ENCODE results near the gene IGSF11. TPM values are rescaled to one million over a fixed set of nuclear protein-coding genes. Genes with fewer than 3 reads are reported as not detected.
"Not testable (repeated sequence)": the region's sequence is repeated elsewhere in the genome, so short reads cannot be mapped to it uniquely, and the experiment has no call there.

IGSF11 gene
- total and polyA plus RNA-seq, 9 donors, result 0.82 to 3.8 (median 1.9) TPM

- Histone ChIP-seq H3K9me3 (replicated peaks; ENCODE audit: control insufficient read depth, low read depth, low read length) (no peaks in the 10 kb centered on the region), H3K27ac (ENCODE audit: low read length) (no peak overlapping the region), H3K36me3 (ENCODE audit: control insufficient read depth, insufficient read depth, low read length) (no peaks in the 10 kb centered on the region), H3K4me3 (ENCODE audit: low read length) (no peak overlapping the region), H3K4me1 (ENCODE audit: control insufficient read depth, insufficient read depth, low read length) (no peaks in the 10 kb centered on the region), H3K27me3 (ENCODE audit: control insufficient read depth, insufficient read depth, low read length) (no peaks in the 10 kb centered on the region)
- no peak for DNase-seq
- 82% methylated on average over 8 of the region's 8 CpGs for WGBS (ENCODE audit: insufficient coverage)
Measured at GRCh38 chr3:118977671-118978392, 56.8 kb downstream of the IGSF11 start.

- H3K27me3 ChIP-seq (ENCODE audit: control insufficient read depth, insufficient read depth, low read length), result no peaks in the 10 kb centered on the region
- H3K27ac ChIP-seq (ENCODE audit: low read length), result no peak overlapping the region
- H3K4me1 ChIP-seq (ENCODE audit: control insufficient read depth, insufficient read depth, low read length), result no peaks in the 10 kb centered on the region
- no peaks in the 10 kb centered on the region for H3K9me3 ChIP-seq (replicated peaks; ENCODE audit: control insufficient read depth, low read depth, low read length)
- no peak overlapping the region for H3K4me3 ChIP-seq (ENCODE audit: low read length)
- DNase-seq, result peak; percentile 7
- H3K36me3 ChIP-seq (ENCODE audit: control insufficient read depth, insufficient read depth, low read length), result no peaks in the 10 kb centered on the region
Measured at GRCh38 chr3:118977118-118977517, 57.5 kb downstream of the IGSF11 start.

GRCh38 chr3:118975476-118975875 lies 59.2 kb downstream of the IGSF11 start:
- H3K27ac ChIP-seq (ENCODE audit: low read length); DNase-seq; H3K9me3 ChIP-seq (replicated peaks; ENCODE audit: control insufficient read depth, low read depth, low read length); H3K27me3 ChIP-seq (ENCODE audit: control insufficient read depth, insufficient read depth, low read length); H3K36me3 ChIP-seq (ENCODE audit: control insufficient read depth, insufficient read depth, low read length); H3K4me3 ChIP-seq (ENCODE audit: low read length); H3K4me1 ChIP-seq (ENCODE audit: control insufficient read depth, insufficient read depth, low read length): not testable (repeated sequence)
- WGBS (ENCODE audit: insufficient coverage), result no CpG with 5 or more reads among the region's 1 CpG

- Histone ChIP-seq H3K36me3 (ENCODE audit: control insufficient read depth, insufficient read depth, low read length) (no peaks in the 10 kb centered on the region), H3K27ac (ENCODE audit: low read length) (no peak overlapping the region), H3K4me1 (ENCODE audit: control insufficient read depth, insufficient read depth, low read length) (no peaks in the 10 kb centered on the region), H3K27me3 (ENCODE audit: control insufficient read depth, insufficient read depth, low read length) (no peaks in the 10 kb centered on the region), H3K4me3 (ENCODE audit: low read length) (no peak overlapping the region), H3K9me3 (replicated peaks; ENCODE audit: control insufficient read depth, low read depth, low read length) (no peaks in the 10 kb centered on the region)
- no peak for DNase-seq
- WGBS (ENCODE audit: insufficient coverage), result 91% methylated on average over 6 of the region's 6 CpGs
Measured at GRCh38 chr3:118974356-118975097, 60.1 kb downstream of the IGSF11 start.

- no peaks in the 10 kb centered on the region for H3K27me3 ChIP-seq (ENCODE audit: control insufficient read depth, insufficient read depth, low read length)
- no peaks in the 10 kb centered on the region for H3K36me3 ChIP-seq (ENCODE audit: control insufficient read depth, insufficient read depth, low read length)
- no peaks in the 10 kb centered on the region for H3K9me3 ChIP-seq (replicated peaks; ENCODE audit: control insufficient read depth, low read depth, low read length)
- DNase-seq, result no peak
- no peak overlapping the region for H3K27ac ChIP-seq (ENCODE audit: low read length)
- no peaks in the 10 kb centered on the region for H3K4me1 ChIP-seq (ENCODE audit: control insufficient read depth, insufficient read depth, low read length)
- WGBS (ENCODE audit: insufficient coverage), result 69% methylated on average over 2 of the region's 3 CpGs
- H3K4me3 ChIP-seq (ENCODE audit: low read length), result no peak overlapping the region
Measured at GRCh38 chr3:118973050-118973449, 61.6 kb downstream of the IGSF11 start.

GRCh38 chr3:118970819-118971218 lies 63.8 kb downstream of the IGSF11 start:
- Histone ChIP-seq H3K27ac (ENCODE audit: low read length) (no peak overlapping the region), H3K9me3 (replicated peaks; ENCODE audit: control insufficient read depth, low read depth, low read length) (no peaks in the 10 kb centered on the region), H3K36me3 (ENCODE audit: control insufficient read depth, insufficient read depth, low read length) (no peaks in the 10 kb centered on the region), H3K4me3 (ENCODE audit: low read length) (no peak overlapping the region), H3K4me1 (ENCODE audit: control insufficient read depth, insufficient read depth, low read length) (no peaks in the 10 kb centered on the region), H3K27me3 (ENCODE audit: control insufficient read depth, insufficient read depth, low read length) (no peaks in the 10 kb centered on the region)
- no CpG with 5 or more reads among the region's 2 CpGs for WGBS (ENCODE audit: insufficient coverage)
- no peak for DNase-seq

- H3K4me1 ChIP-seq (ENCODE audit: control insufficient read depth, insufficient read depth, low read length), result no peaks in the 10 kb centered on the region
- no peaks in the 10 kb centered on the region for H3K27me3 ChIP-seq (ENCODE audit: control insufficient read depth, insufficient read depth, low read length)
- no peaks in the 10 kb centered on the region for H3K36me3 ChIP-seq (ENCODE audit: control insufficient read depth, insufficient read depth, low read length)
- H3K4me3 ChIP-seq (ENCODE audit: low read length), result no peak overlapping the region
- H3K9me3 ChIP-seq (replicated peaks; ENCODE audit: control insufficient read depth, low read depth, low read length), result no peaks in the 10 kb centered on the region
- WGBS (ENCODE audit: insufficient coverage), result no CpG with 5 or more reads among the region's 2 CpGs
- H3K27ac ChIP-seq (ENCODE audit: low read length), result no peak overlapping the region
- no peak for DNase-seq
Measured at GRCh38 chr3:118968640-118969039, 66.0 kb downstream of the IGSF11 start.

- H3K27ac ChIP-seq (ENCODE audit: low read length), result no peak overlapping the region
Measured at GRCh38 chr3:118968111-118968510, 66.5 kb downstream of the IGSF11 start.

GRCh38 chr3:118966700-118967099 lies 67.9 kb downstream of the IGSF11 start:
- WGBS (ENCODE audit: insufficient coverage), result 0% methylated on average over 1 of the region's 2 CpGs
- DNase-seq, result no peak

More at GRCh38 chr3:118968111-118968510, 66.5 kb downstream of the IGSF11 start:
- 34% methylated on average over 3 of the region's 4 CpGs for WGBS (ENCODE audit: insufficient coverage)
- DNase-seq, result no peak
- Histone ChIP-seq H3K9me3 (replicated peaks; ENCODE audit: control insufficient read depth, low read depth, low read length) (no peaks in the 10 kb centered on the region), H3K36me3 (ENCODE audit: control insufficient read depth, insufficient read depth, low read length) (no peaks in the 10 kb centered on the region), H3K4me3 (ENCODE audit: low read length) (no peak overlapping the region), H3K4me1 (ENCODE audit: control insufficient read depth, insufficient read depth, low read length) (no peaks in the 10 kb centered on the region), H3K27me3 (ENCODE audit: control insufficient read depth, insufficient read depth, low read length) (no peaks in the 10 kb centered on the region)

GRCh38 chr3:118963711-118964110 lies 70.9 kb downstream of the IGSF11 start:
- DNase-seq, result no peak
- Histone ChIP-seq H3K4me1 (ENCODE audit: control insufficient read depth, insufficient read depth, low read length) (no peaks in the 10 kb centered on the region), H3K9me3 (replicated peaks; ENCODE audit: control insufficient read depth, low read depth, low read length) (no peaks in the 10 kb centered on the region), H3K36me3 (ENCODE audit: control insufficient read depth, insufficient read depth, low read length) (no peaks in the 10 kb centered on the region), H3K4me3 (ENCODE audit: low read length) (no peak overlapping the region), H3K27me3 (ENCODE audit: control insufficient read depth, insufficient read depth, low read length) (no peaks in the 10 kb centered on the region), H3K27ac (ENCODE audit: low read length) (no peak overlapping the region)
- WGBS (ENCODE audit: insufficient coverage), result no CpG with 5 or more reads among the region's 1 CpG

More at GRCh38 chr3:118966700-118967099, 67.9 kb downstream of the IGSF11 start:
- Histone ChIP-seq H3K9me3 (replicated peaks; ENCODE audit: control insufficient read depth, low read depth, low read length) (no peaks in the 10 kb centered on the region), H3K36me3 (ENCODE audit: control insufficient read depth, insufficient read depth, low read length) (no peaks in the 10 kb centered on the region), H3K4me1 (ENCODE audit: control insufficient read depth, insufficient read depth, low read length) (no peaks in the 10 kb centered on the region), H3K27me3 (ENCODE audit: control insufficient read depth, insufficient read depth, low read length) (no peaks in the 10 kb centered on the region), H3K27ac (ENCODE audit: low read length) (no peak overlapping the region), H3K4me3 (ENCODE audit: low read length) (no peak overlapping the region)

Data from muscle of leg (tissue), 11 donors.